ENCODE data around the gene CORO2A.

DNA sequence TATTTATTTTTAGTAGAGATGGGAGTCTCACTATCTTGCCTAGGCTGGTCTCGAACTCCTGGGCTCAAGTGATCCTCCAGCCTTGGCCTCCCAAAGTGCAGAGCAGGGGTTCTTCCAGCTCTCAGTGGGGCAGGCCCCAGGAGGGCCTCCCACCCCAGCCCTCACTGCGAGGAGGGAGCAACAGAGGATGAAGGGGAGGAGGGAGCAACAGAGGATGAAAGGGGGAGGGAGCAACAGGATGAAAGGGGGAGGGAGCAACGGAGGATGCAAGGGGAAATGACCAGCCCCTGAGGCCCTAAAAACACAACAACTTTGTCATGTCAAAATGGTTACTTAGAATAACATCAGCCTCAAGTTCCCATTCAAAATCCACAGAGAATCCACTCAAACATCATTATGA is 83.4 kb downstream of the CORO2A start:
- TF ChIP-seq, protein P1, sequence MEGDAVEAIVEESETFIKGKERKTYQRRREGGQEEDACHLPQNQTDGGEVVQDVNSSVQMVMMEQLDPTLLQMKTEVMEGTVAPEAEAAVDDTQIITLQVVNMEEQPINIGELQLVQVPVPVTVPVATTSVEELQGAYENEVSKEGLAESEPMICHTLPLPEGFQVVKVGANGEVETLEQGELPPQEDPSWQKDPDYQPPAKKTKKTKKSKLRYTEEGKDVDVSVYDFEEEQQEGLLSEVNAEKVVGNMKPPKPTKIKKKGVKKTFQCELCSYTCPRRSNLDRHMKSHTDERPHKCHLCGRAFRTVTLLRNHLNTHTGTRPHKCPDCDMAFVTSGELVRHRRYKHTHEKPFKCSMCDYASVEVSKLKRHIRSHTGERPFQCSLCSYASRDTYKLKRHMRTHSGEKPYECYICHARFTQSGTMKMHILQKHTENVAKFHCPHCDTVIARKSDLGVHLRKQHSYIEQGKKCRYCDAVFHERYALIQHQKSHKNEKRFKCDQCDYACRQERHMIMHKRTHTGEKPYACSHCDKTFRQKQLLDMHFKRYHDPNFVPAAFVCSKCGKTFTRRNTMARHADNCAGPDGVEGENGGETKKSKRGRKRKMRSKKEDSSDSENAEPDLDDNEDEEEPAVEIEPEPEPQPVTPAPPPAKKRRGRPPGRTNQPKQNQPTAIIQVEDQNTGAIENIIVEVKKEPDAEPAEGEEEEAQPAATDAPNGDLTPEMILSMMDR (conservative IDR thresholded peaks at IDR 0.05; ENCODE audit: low read depth, low read length) = no peak
- TF ChIP-seq POLR2A (IDR thresholded peaks at IDR 0.05; ENCODE audit: low read depth, low read length) (no peak), CHD1 (IDR thresholded peaks at IDR 0.05; ENCODE audit: low read depth, low read length) (no peak)

Data from IMR-90 (cell line).